IMR-90 (cell line): ENCODE measurements around the gene ZMAT5. TPM values are rescaled to one million over a fixed set of nuclear protein-coding genes. Genes with fewer than 3 reads are reported as not detected.

Source experiments
- ATAC-seq: fragments of 200-7000 bp; cut with Tn5 transposase; 2 replicates; pipeline ENCODE4 v1.9.1; 2020; ENCODE audit warnings: low read depth, mild to moderate bottlenecking, moderate library complexity
- BruUV-seq: library from RNA; stranded (reverse); fragments of 400-500 nt; replicated peaks from 2 replicates; lab custom pipeline; 2021; lab: Mats Ljungman, UMichigan
- CTCF ChIA-PET: fragments of 300-600 bp; formaldehyde crosslinking; extraction: SDS; loops from one replicate; lab custom pipeline; 2021; ENCODE audit warnings: antibody characterized with exemption; lab: Yijun Ruan, JAX
- POLR2A ChIA-PET: fragments of 300-600 bp; sonication (Branson Sonifier 250); formaldehyde crosslinking; loops from one replicate; lab custom pipeline; 2022; ENCODE audit warnings: antibody characterized with exemption; ENCODE audit not compliant: unreplicated experiment; lab: Charles Lee
- DNase-seq: peaks from one replicate; pipeline ENCODE4 v3.0.0; 2013
- H2AFZ ChIP-seq: replicated peaks from 2 replicates; pipeline ENCODE3; 2013; ENCODE audit warnings: low read length, mild to moderate bottlenecking; ENCODE audit not compliant: poor library complexity
- H2AK5ac ChIP-seq: 2 replicates; pipeline ENCODE4 v1.6.1; 2013; ENCODE audit warnings: low read depth, low read length, inconsistent platforms
- H2AK9ac ChIP-seq: replicated peaks from 2 replicates; pipeline ENCODE3; 2013; ENCODE audit warnings: mild to moderate bottlenecking, low read depth, low read length, moderate library complexity; ENCODE audit not compliant: poor library complexity
- H2BK120ac ChIP-seq: 2 replicates; pipeline ENCODE4 v1.6.1; 2013; ENCODE audit warnings: low read depth, low read length, inconsistent platforms
- H2BK15ac ChIP-seq: 3 replicates; pipeline ENCODE4 v1.6.1; 2013; ENCODE audit warnings: low read depth, low read length, inconsistent platforms
- H2BK20ac ChIP-seq: 2 replicates; pipeline ENCODE4 v1.6.1; 2013; ENCODE audit warnings: low read depth, mild to moderate bottlenecking, inconsistent platforms, low read length, moderate library complexity
- H2BK5ac ChIP-seq: 2 replicates; pipeline ENCODE4 v1.6.1; 2013; ENCODE audit warnings: mild to moderate bottlenecking, low read depth, low read length, inconsistent platforms; ENCODE audit not compliant: poor library complexity, severe bottlenecking
- H3K14ac ChIP-seq: replicated peaks from 2 replicates; pipeline ENCODE4 v1.6.1; 2013; ENCODE audit warnings: low read depth, low read length, inconsistent platforms
- H3K18ac ChIP-seq: 2 replicates; pipeline ENCODE4 v1.6.1; 2013; ENCODE audit warnings: low read depth, low read length, control low read depth
- H3K23ac ChIP-seq: 2 replicates; pipeline ENCODE4 v1.6.1; 2013; ENCODE audit warnings: low read depth, low read length, inconsistent platforms
- H3K27ac ChIP-seq: 2 replicates; pipeline ENCODE4 v1.5.1; 2013; ENCODE audit warnings: mild to moderate bottlenecking, control low read depth, low read length; ENCODE audit not compliant: insufficient read depth
- H3K27me3 ChIP-seq: 2 replicates; pipeline ENCODE4 v1.6.1; 2013; ENCODE audit warnings: low read length; ENCODE audit not compliant: control insufficient read depth, insufficient read depth
- H3K36me3 ChIP-seq: 2 replicates; pipeline ENCODE4 v1.6.1; 2013; ENCODE audit warnings: low read length, mixed read lengths; ENCODE audit not compliant: control insufficient read depth, insufficient read depth
- H3K4ac ChIP-seq: 2 replicates; pipeline ENCODE4 v1.6.1; 2013; ENCODE audit warnings: low read depth, low read length, inconsistent platforms
- H3K4me1 ChIP-seq: 2 replicates; pipeline ENCODE4 v1.6.1; 2013; ENCODE audit warnings: low read length, mixed read lengths; ENCODE audit not compliant: control insufficient read depth, insufficient read depth
- H3K4me2 ChIP-seq: 2 replicates; pipeline ENCODE4 v1.6.1; 2013; ENCODE audit warnings: low read depth, mild to moderate bottlenecking, control low read depth, low read length, moderate library complexity
- H3K4me3 ChIP-seq: 2 replicates; pipeline ENCODE4 v1.5.1; 2013; ENCODE audit warnings: low read depth, mild to moderate bottlenecking, control low read depth, low read length, moderate library complexity; ENCODE audit not compliant: insufficient read depth
- H3K56ac ChIP-seq: 2 replicates; pipeline ENCODE4 v1.6.1; 2013; ENCODE audit warnings: low read length, inconsistent platforms; ENCODE audit not compliant: insufficient read depth; ENCODE audit errors: extremely low read depth
- H3K79me1 ChIP-seq, 2 experiments: 2 replicates each; pipeline ENCODE4 v1.6.1; 2013; ENCODE audit warnings: low read length in 2 of 2, inconsistent platforms in 1 of 2, low read depth in 1 of 2
- H3K9ac ChIP-seq: 2 replicates; pipeline ENCODE4 v1.6.1; 2013; ENCODE audit warnings: low read depth, low read length, control low read depth
- H3K9me1 ChIP-seq: 2 replicates; pipeline ENCODE4 v1.6.1; 2013; ENCODE audit warnings: low read length, inconsistent platforms; ENCODE audit not compliant: insufficient read depth
- H3K9me3 ChIP-seq: 2 replicates; pipeline ENCODE4 v1.6.1; 2013; ENCODE audit warnings: low read length; ENCODE audit not compliant: control insufficient read depth, insufficient read depth
- H4K20me1 ChIP-seq: 2 replicates; pipeline ENCODE4 v1.6.1; 2013; ENCODE audit warnings: low read length, inconsistent platforms; ENCODE audit not compliant: insufficient read depth
- H4K5ac ChIP-seq: 2 replicates; pipeline ENCODE4 v1.6.1; 2013; ENCODE audit warnings: mild to moderate bottlenecking, low read depth, low read length, control low read depth
- H4K8ac ChIP-seq, 2 experiments: 2 replicates each; pipeline ENCODE4 v1.6.1; 2013; ENCODE audit warnings: low read depth in 2 of 2, low read length in 2 of 2, control low read depth in 1 of 2, inconsistent platforms in 1 of 2
- H4K91ac ChIP-seq: 2 replicates; pipeline ENCODE4 v1.6.1; 2013; ENCODE audit warnings: low read depth, low read length, inconsistent platforms; ENCODE audit not compliant: insufficient read depth
- BHLHE40 ChIP-seq: fragments of 150-350 bp; IDR thresholded peaks from 2 replicates; pipeline ENCODE4 v1.6.1; 2016; ENCODE audit warnings: mild to moderate bottlenecking, low read depth, low read length
- CHD1 ChIP-seq: IDR thresholded peaks from 2 replicates; pipeline ENCODE4 v1.6.1; 2012; ENCODE audit warnings: low read depth, low read length, improper control_type of control experiment
- CTCF ChIP-seq: conservative IDR thresholded peaks from 2 replicates; pipeline ENCODE4 v1.5.1; 2012; ENCODE audit warnings: mild to moderate bottlenecking, low read depth, low read length, improper control_type of control experiment
- ELK1 ChIP-seq: fragments of 150-350 bp; IDR thresholded peaks from 2 replicates; pipeline ENCODE4 v1.6.1; 2016; ENCODE audit warnings: low read depth, mild to moderate bottlenecking, low read length, moderate library complexity, borderline replicate concordance
- FOS ChIP-seq: fragments of 150-350 bp; IDR thresholded peaks from 2 replicates; pipeline ENCODE4 v1.6.1; 2016; ENCODE audit warnings: low read depth, low read length
- MAFK ChIP-seq: IDR thresholded peaks from 2 replicates; pipeline ENCODE4 v1.6.1; 2012; ENCODE audit warnings: low read depth, low read length, improper control_type of control experiment
- MAZ ChIP-seq: IDR thresholded peaks from 2 replicates; pipeline ENCODE4 v1.6.1; 2012; ENCODE audit warnings: low read depth, mild to moderate bottlenecking, low read length, improper control_type of control experiment, moderate library complexity, borderline replicate concordance
- MXI1 ChIP-seq: IDR thresholded peaks from 2 replicates; pipeline ENCODE4 v1.6.1; 2012; ENCODE audit warnings: low read depth, mild to moderate bottlenecking, low read length, moderate library complexity, borderline replicate concordance
- NFE2L2 ChIP-seq: fragments of 150-350 bp; IDR thresholded peaks from 2 replicates; pipeline ENCODE4 v1.6.1; 2016; ENCODE audit warnings: low read depth, mild to moderate bottlenecking, low read length
- POLR2A ChIP-seq: IDR thresholded peaks from 2 replicates; pipeline ENCODE4 v1.6.1; 2012; ENCODE audit warnings: mild to moderate bottlenecking, low read depth, low read length
- RAD21 ChIP-seq: IDR thresholded peaks from 2 replicates; pipeline ENCODE4 v1.6.1; 2012; ENCODE audit warnings: low read length, improper control_type of control experiment
- RCOR1 ChIP-seq: IDR thresholded peaks from 2 replicates; pipeline ENCODE4 v1.6.1; 2012; ENCODE audit warnings: mild to moderate bottlenecking, low read length, improper control_type of control experiment; ENCODE audit not compliant: insufficient replicate concordance
- SMC3 ChIP-seq: fragments of 150-350 bp; IDR thresholded peaks from 2 replicates; pipeline ENCODE4 v1.6.1; 2016; ENCODE audit warnings: low read depth, mild to moderate bottlenecking, antibody characterized with exemption, low read length, moderate library complexity
- USF2 ChIP-seq: fragments of 150-350 bp; IDR thresholded peaks from 2 replicates; pipeline ENCODE4 v1.6.1; 2017; ENCODE audit warnings: mild to moderate bottlenecking, antibody characterized with exemption, low read length, low read depth
- WGBS, 2 experiments: methylation state at CpG; one replicate each; pipeline versions ENCODE4 v1.1.5 to v1.1.7; 2013; ENCODE audit warnings: missing lambda C conversion rate in 2 of 2; ENCODE audit not compliant: insufficient read length in 1 of 2; ENCODE audit errors: extremely low coverage in 2 of 2; 5-methylcytosine and 5-hydroxymethylcytosine counted together
- dilution Hi-C: fragments of 300-500 bp; cut with HindIII; formaldehyde crosslinking; loops from one replicate; pipeline ENCODE4 v1.14.3; 2018; ENCODE audit warnings: low sequenced_read_pairs; ENCODE audit not compliant: unreplicated experiment
- in situ Hi-C: fragments of 300-500 bp; cut with MboI; formaldehyde crosslinking; loops from 3 replicates; pipeline ENCODE4 v1.14.3; 2019; ENCODE audit warnings: low sequenced_read_pairs, inconsistent platforms, mixed read lengths
- intact Hi-C: fragments of 100-400 bp; cut with micrococcal nuclease; formaldehyde crosslinking; loops from 2 replicates; pipeline ENCODE4 v1.10.0; 2022
- polyA plus RNA-seq, 3 experiments: library from polyadenylated mRNA; depleted of rRNA; stranded (reverse); fragments of >200 nt; gene quantifications; 2 replicates each; pipeline ENCODE4 v1.2.3, GENCODE V29; 2012; ENCODE audit warnings: low replicate concordance in 1 of 3
- total RNA-seq: library from RNA; depleted of rRNA; stranded (reverse); fragments of >200 nt; gene quantifications from 2 replicates; pipeline ENCODE4 v1.2.3, GENCODE V29; 2012

The ZMAT5 gene
- total and polyA plus RNA-seq, 2 of the 4 experiments (the other 2 are of a cell fraction): 21.7 to 31.8 TPM

GRCh38 chr22:29710193-29710592 is 56.6 kb downstream of the ZMAT5 start:
- H4K8ac ChIP-seq: no peak overlapping the region
- no peak overlapping the region for H3K4me3 ChIP-seq
- dilution Hi-C loops: no loop called here
- no peak overlapping the region for H3K27ac ChIP-seq
- H4K91ac ChIP-seq: no peak overlapping the region
- ChIA-PET POLR2A (no interaction called here), CTCF (no interaction called here)
- DNase-seq: no peak
- H3K9me1 ChIP-seq: no peaks in the 10 kb centered on the region
- H3K4me2 ChIP-seq: no peak overlapping the region
- intact Hi-C loops: no loop called here
- no peak overlapping the region for H3K23ac ChIP-seq
- 0 out of 2 replicates have a peak, but pooled peaks cover 3% of the 10 kb centered on the region for H4K20me1 ChIP-seq
- no peak overlapping the region for H2AK9ac ChIP-seq
- H3K4ac ChIP-seq: no peak overlapping the region
- H2BK20ac ChIP-seq: no peak overlapping the region
- H3K4me1 ChIP-seq: peaks cover under 1% of the 10 kb centered on the region; the same call in 1 of the 2 replicates
- no peak overlapping the region for H2AFZ ChIP-seq
- H2BK15ac ChIP-seq: no peak overlapping the region
- BruUV-seq: no TSS peak
- no peaks in the 10 kb centered on the region for H3K36me3 ChIP-seq
- H4K5ac ChIP-seq: no peak overlapping the region
- no peak overlapping the region for H3K56ac ChIP-seq
- H3K27me3 ChIP-seq: peaks cover 61% of the 10 kb centered on the region
- H3K14ac ChIP-seq: no peak overlapping the region
- no peak for TF ChIP-seq CTCF
- no peak for TF ChIP-seq CHD1
- no peak for TF ChIP-seq MXI1
- TF ChIP-seq BHLHE40: no peak
- TF ChIP-seq RAD21: no peak
- no peak for TF ChIP-seq MAFK
- TF ChIP-seq USF2: no peak
- TF ChIP-seq FOS: no peak
- no peak for TF ChIP-seq RCOR1
- TF ChIP-seq ELK1: no peak
- no peak for TF ChIP-seq POLR2A
- TF ChIP-seq SMC3: no peak
- TF ChIP-seq MAZ: no peak
- TF ChIP-seq NFE2L2: no peak
- H3K79me1 ChIP-seq: no peaks in the 10 kb centered on the region
- H2AK5ac ChIP-seq: no peak overlapping the region
- H3K18ac ChIP-seq: no peak overlapping the region
- no peaks in the 10 kb centered on the region for H3K9me3 ChIP-seq
- in situ Hi-C loops: no loop called here
- H2BK120ac ChIP-seq: no peak overlapping the region
- ATAC-seq: no peak
- WGBS, 2 experiments: 89% methylated on average over 3 of the region's 15 CpGs; no CpG with 5 or more reads in 1 of the 2 experiments
- no peak overlapping the region for H3K9ac ChIP-seq
- no peak overlapping the region for H2BK5ac ChIP-seq
